Spleen (tissue), 7 donors: ENCODE data around the gene PDC.

Experiments used
- POLR2AphosphoS5 ChIP-seq, 3 donors: sonication (generic); formaldehyde crosslinking; IDR thresholded peaks; one replicate each; pipeline ENCODE4 v1.5.1; 2017; ENCODE audit warnings: antibody characterized with exemption in 3 of 3
- TF ChIP-seq, protein P1 (sequence below), 11 experiments: fragments of 200-600 bp in 7 of 11; fragments of 450-650 bp in 4 of 11; sonication (generic) in 4 of 11; IDR thresholded peaks in 8 of 11; conservative IDR thresholded peaks in 3 of 11; 1 replicate in 7 of 11; 2 replicates in 4 of 11; pipeline versions ENCODE4 v1.4.0 to v1.8.0; 2016 to 2021; ENCODE audit warnings: antibody characterized with exemption in 11 of 11, inconsistent platforms in 4 of 11, mild to moderate bottlenecking in 1 of 11
- donor health status: DM: no; HTN: no; CAD: no; lungs with moderate emphysema.
- donor health status: DM: no; HTN: no; CAD: no.
- donor health status: DM: no; HTN: no; CAD: no.

DNA sequence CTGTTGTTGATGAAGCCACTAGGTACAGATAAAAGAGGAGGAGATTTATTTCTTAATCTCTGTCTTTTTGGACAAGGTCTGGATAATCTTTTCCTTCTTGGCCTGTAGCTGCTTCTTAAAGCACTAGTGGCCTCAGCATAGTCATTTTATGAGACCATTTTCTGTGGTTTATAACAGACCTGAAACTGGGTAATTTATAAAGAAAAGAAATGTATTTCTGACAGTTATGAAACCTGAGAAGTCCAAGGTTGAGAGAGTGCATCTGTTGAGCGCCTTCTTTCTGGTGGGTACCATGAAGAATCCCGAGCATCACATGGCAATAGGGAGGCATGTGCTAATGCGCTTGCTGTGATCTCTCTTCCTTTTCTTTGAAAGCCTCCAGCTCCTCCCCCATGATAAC lies 36.7 kb upstream of the PDC start:
- TF ChIP-seq POLR2AphosphoS5 (IDR thresholded peaks at IDR 0.05) = no peak
- TF ChIP-seq, protein P1, sequence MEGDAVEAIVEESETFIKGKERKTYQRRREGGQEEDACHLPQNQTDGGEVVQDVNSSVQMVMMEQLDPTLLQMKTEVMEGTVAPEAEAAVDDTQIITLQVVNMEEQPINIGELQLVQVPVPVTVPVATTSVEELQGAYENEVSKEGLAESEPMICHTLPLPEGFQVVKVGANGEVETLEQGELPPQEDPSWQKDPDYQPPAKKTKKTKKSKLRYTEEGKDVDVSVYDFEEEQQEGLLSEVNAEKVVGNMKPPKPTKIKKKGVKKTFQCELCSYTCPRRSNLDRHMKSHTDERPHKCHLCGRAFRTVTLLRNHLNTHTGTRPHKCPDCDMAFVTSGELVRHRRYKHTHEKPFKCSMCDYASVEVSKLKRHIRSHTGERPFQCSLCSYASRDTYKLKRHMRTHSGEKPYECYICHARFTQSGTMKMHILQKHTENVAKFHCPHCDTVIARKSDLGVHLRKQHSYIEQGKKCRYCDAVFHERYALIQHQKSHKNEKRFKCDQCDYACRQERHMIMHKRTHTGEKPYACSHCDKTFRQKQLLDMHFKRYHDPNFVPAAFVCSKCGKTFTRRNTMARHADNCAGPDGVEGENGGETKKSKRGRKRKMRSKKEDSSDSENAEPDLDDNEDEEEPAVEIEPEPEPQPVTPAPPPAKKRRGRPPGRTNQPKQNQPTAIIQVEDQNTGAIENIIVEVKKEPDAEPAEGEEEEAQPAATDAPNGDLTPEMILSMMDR (IDR thresholded peaks at IDR 0.05 in 8 of 11, conservative IDR thresholded peaks at IDR 0.05 in 3 of 11) = no peak
